ENCODE measurements around the gene MRPL54. TPM values are rescaled to one million over a fixed set of nuclear protein-coding genes. Genes with fewer than 3 reads are reported as not detected.

MRPL54 gene
- total RNA-seq, 2 experiments from 2014 or later = 66.6 to 88.7 TPM

DNA sequence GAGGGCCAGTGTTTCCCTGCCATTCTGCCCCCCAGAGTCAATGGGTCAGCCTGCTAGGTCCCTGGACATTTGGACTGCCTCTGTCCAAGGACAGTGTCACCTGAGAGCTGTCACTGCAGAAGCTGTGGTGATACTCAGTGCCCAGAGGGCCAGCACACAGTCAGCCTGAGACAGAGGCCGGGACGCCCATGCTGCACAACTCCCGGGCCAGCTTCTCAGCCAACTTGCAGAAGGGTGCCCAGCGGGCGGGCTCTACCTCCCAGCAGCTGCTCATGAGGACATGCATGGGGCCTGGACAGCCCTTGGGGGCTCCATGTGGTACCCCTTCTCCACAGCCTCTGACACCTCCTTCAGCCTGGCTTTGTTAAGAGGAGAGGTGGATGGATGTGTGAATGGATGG is 13.3 kb downstream of the MRPL54 start:
- Histone ChIP-seq H2AFZ (ENCODE audit: low read length) (no peak overlapping the region), H3K9me2 (ENCODE audit: insufficient read depth, low read length) (no peaks in the 10 kb centered on the region), H3K4me1 (ENCODE audit: insufficient read depth, low read length, poor library complexity, severe bottlenecking) (no peaks in the 10 kb centered on the region), H3K27ac (ENCODE audit: low read depth, low read length, poor library complexity, severe bottlenecking) (no peak overlapping the region), H3K4me2 (ENCODE audit: low read length) (no peak overlapping the region), H3K9me3 (ENCODE audit: low read length) (no peaks in the 10 kb centered on the region), H3K4me3 (ENCODE audit: low read depth, low read length, poor library complexity, severe bottlenecking) (no peak overlapping the region), H3K36me3 (ENCODE audit: insufficient read depth, low read length) (no peaks in the 10 kb centered on the region), H4K20me1 (ENCODE audit: insufficient read depth, low read length) (no peaks in the 10 kb centered on the region), H3K79me2 (ENCODE audit: insufficient read depth, low read depth, low read length) (no peaks in the 10 kb centered on the region)
- intact Hi-C loops (cut with micrococcal nuclease; ENCODE audit: unreplicated experiment) = no loop called here
- ChIA-PET CTCF (ENCODE audit: unreplicated experiment) (no interaction called here), POLR2A (no interaction called here)
- BruUV-seq (replicated peaks) = no TSS peak
- no peak for DNase-seq (ENCODE audit: low spot score)
- TF ChIP-seq EZH2phosphoT487 (IDR thresholded peaks at IDR 0.05; ENCODE audit: borderline replicate concordance, low read depth, low read length) (no peak), CTCF (conservative IDR thresholded peaks at IDR 0.05; ENCODE audit: low read length) (no peak)

DNA sequence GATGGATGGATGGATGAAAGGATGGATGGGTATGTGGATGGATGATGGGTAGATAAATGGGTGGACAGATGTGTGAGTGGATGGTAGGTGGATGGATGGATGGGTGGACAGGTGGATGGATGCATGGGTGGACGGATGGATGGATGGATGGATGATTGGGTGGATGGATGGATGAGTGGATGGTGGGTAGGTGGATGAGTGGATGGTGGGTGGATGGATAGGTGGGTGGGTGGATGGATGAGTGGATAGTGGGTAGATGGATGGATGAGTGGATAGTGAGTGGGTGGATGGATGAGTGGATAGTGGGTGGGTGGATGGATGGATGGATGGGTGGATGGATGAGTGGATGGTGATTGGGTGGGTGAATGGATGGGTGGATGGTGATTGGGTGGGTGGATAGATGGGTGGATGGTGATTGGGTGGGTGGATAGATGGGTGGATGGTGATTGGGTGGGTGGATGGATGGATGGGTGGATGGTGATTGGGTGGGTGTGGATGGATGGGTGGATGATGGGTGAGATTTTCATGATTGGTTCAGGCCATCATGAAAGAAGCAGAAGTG is 14.1 kb downstream of the MRPL54 start:
- Histone ChIP-seq H2AFZ (ENCODE audit: low read length) (no peak overlapping the region), H3K9me2 (ENCODE audit: insufficient read depth, low read length) (no peaks in the 10 kb centered on the region), H3K9me3 (ENCODE audit: low read length) (peaks cover 5% of the 10 kb centered on the region; the same call in 1 of the 2 replicates), H3K36me3 (ENCODE audit: insufficient read depth, low read length) (no peaks in the 10 kb centered on the region), H3K4me1 (ENCODE audit: insufficient read depth, low read length, poor library complexity, severe bottlenecking) (no peaks in the 10 kb centered on the region), H3K4me2 (ENCODE audit: low read length) (no peak overlapping the region), H3K27ac (ENCODE audit: low read depth, low read length, poor library complexity, severe bottlenecking) (no peak overlapping the region), H4K20me1 (ENCODE audit: insufficient read depth, low read length) (no peaks in the 10 kb centered on the region), H3K4me3 (ENCODE audit: low read depth, low read length, poor library complexity, severe bottlenecking) (no peak overlapping the region), H3K79me2 (ENCODE audit: insufficient read depth, low read depth, low read length) (no peaks in the 10 kb centered on the region)
- POLR2A ChIA-PET = no interaction called here
- DNase-seq (ENCODE audit: low spot score) = no peak
- no peak for TF ChIP-seq CTCF (conservative IDR thresholded peaks at IDR 0.05; ENCODE audit: low read length)
- TF ChIP-seq EZH2phosphoT487 (IDR thresholded peaks at IDR 0.05; ENCODE audit: borderline replicate concordance, low read depth, low read length) = no peak
- intact Hi-C loops (cut with micrococcal nuclease; ENCODE audit: unreplicated experiment) = no loop called here
- CTCF ChIA-PET (ENCODE audit: unreplicated experiment) = no interaction called here
- BruUV-seq (replicated peaks) = no TSS peak

DNA sequence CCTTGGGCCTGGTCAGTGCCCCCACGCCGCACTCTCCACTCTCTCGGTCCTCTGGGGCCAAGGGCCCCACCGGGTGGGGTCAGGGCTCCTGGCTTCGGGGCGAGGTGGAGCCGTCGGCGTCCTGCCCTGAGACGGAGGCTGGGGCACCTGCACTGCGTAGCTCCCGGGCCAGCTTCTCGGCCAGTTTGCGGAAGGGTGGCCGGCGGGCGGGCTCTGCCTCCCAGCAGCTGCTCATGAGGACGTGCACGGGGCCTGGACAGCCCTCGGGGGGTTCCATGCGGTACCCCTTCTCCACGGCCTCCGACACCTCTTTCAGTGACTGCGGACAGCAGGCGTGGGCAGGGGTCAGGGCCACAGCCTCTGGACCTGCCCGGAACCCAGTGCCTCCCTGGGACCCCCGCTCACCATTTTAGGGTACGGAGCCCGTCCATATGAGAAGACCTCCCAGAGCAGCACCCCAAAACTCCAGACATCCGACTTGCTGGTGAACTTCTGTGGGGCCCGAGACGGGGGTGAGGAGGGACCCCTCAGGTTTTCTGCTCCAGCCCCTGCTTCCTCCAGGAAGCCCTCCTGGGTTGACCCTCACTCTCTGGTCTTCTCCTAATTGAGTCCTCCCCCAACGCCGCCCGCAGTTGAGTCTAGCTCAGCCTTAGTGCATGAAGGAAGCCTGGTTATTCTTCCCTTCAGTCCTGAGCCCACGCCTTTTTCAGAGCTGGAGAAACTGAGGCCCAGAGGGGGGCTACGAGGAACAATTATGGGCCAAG is 15.8 kb downstream of the MRPL54 start:
- POLR2A ChIA-PET = no interaction called here

More for the DNA sequence above, 15.8 kb downstream of the MRPL54 start:
- Histone ChIP-seq H3K4me3 (ENCODE audit: low read depth, low read length, poor library complexity, severe bottlenecking) (no peak overlapping the region), H4K20me1 (ENCODE audit: insufficient read depth, low read length) (no peaks in the 10 kb centered on the region), H3K79me2 (ENCODE audit: insufficient read depth, low read depth, low read length) (no peaks in the 10 kb centered on the region), H3K9me2 (ENCODE audit: insufficient read depth, low read length) (no peaks in the 10 kb centered on the region), H3K27ac (ENCODE audit: low read depth, low read length, poor library complexity, severe bottlenecking) (no peak overlapping the region), H3K4me2 (ENCODE audit: low read length) (no peak overlapping the region), H3K9me3 (ENCODE audit: low read length) (peaks cover 8% of the 10 kb centered on the region; the same call in 1 of the 2 replicates), H3K4me1 (ENCODE audit: insufficient read depth, low read length, poor library complexity, severe bottlenecking) (no peaks in the 10 kb centered on the region), H3K36me3 (ENCODE audit: insufficient read depth, low read length) (no peaks in the 10 kb centered on the region), H2AFZ (ENCODE audit: low read length) (no peak overlapping the region)
- intact Hi-C loops (cut with micrococcal nuclease; ENCODE audit: unreplicated experiment) = no loop called here
- no TSS peak for BruUV-seq (replicated peaks)
- TF ChIP-seq CTCF (conservative IDR thresholded peaks at IDR 0.05; ENCODE audit: low read length) = no peak
- no peak for TF ChIP-seq EZH2phosphoT487 (IDR thresholded peaks at IDR 0.05; ENCODE audit: borderline replicate concordance, low read depth, low read length)
- DNase-seq (ENCODE audit: low spot score) = no peak
- CTCF ChIA-PET (ENCODE audit: unreplicated experiment) = no interaction called here
